Hepatocyte (in vitro differentiated cells): ENCODE results near the gene MAP4K3.

ENCODE experiments used
- CTCF ChIP-seq: fragments of 200-600 bp; sonication (generic); IDR thresholded peaks from 2 replicates; pipeline ENCODE4 v1.5.1; 2016; ENCODE audit warnings: antibody characterized with exemption, mild to moderate bottlenecking; ENCODE audit not compliant: poor library complexity
- EZH2 ChIP-seq: fragments of 200-600 bp; sonication (generic); IDR thresholded peaks from 2 replicates; pipeline ENCODE4 v1.6.1; 2016; ENCODE audit warnings: antibody characterized with exemption, mild to moderate bottlenecking, borderline replicate concordance
- EZH2phosphoT487 ChIP-seq: fragments of 200-600 bp; sonication (generic); IDR thresholded peaks from one replicate; pipeline ENCODE4 v1.6.1; 2018; ENCODE audit warnings: antibody characterized with exemption, mild to moderate bottlenecking, low read depth, moderate library complexity; ENCODE audit not compliant: unreplicated experiment, severe bottlenecking

GRCh38 chr2:39306626-39307025 lies 130.5 kb downstream of the MAP4K3 start:
- TF ChIP-seq CTCF (no peak), EZH2 (no peak), EZH2phosphoT487 (no peak)
